Endothelial cell (in vitro differentiated cells): ENCODE measurements around the gene LTBR. TPM values are rescaled to one million over a fixed set of nuclear protein-coding genes. Genes with fewer than 3 reads are reported as not detected.

Experiments used
- DNase-seq: peaks from one replicate; pipeline ENCODE4 v3.0.0; 2021; ENCODE audit warnings: low spot score
- H3K27ac Mint-ChIP-seq: one replicate; pipeline ENCODE4 v1.8.0; 2021; ENCODE audit warnings: mixed read lengths, inconsistent platforms; ENCODE audit not compliant: unreplicated experiment
- H3K27me3 Mint-ChIP-seq: one replicate; pipeline ENCODE4 v1.8.0; 2021; ENCODE audit warnings: mild to moderate bottlenecking, moderate library complexity, mixed read lengths, inconsistent platforms; ENCODE audit not compliant: unreplicated experiment
- H3K36me3 Mint-ChIP-seq: one replicate; pipeline ENCODE4 v1.8.0; 2021; ENCODE audit warnings: mild to moderate bottlenecking, low read depth, mixed read lengths, inconsistent platforms; ENCODE audit not compliant: unreplicated experiment
- H3K4me1 Mint-ChIP-seq: one replicate; pipeline ENCODE4 v1.8.0; 2021; ENCODE audit warnings: mild to moderate bottlenecking, mixed read lengths, inconsistent platforms; ENCODE audit not compliant: unreplicated experiment
- H3K4me3 Mint-ChIP-seq: one replicate; pipeline ENCODE4 v1.8.0; 2021; ENCODE audit warnings: mild to moderate bottlenecking, mixed read lengths, inconsistent platforms; ENCODE audit not compliant: unreplicated experiment
- H3K9me3 Mint-ChIP-seq: one replicate; pipeline ENCODE4 v1.8.0; 2021; ENCODE audit warnings: mixed read lengths, inconsistent platforms; ENCODE audit not compliant: unreplicated experiment
- total RNA-seq: library from RNA; stranded (reverse); fragmentation: NEBNext Ultra II Directional; extraction: Animal tissue kit (Norgen Biotek cat#: 25700); gene quantifications from one replicate; pipeline ENCODE4 v1.2.1, GENCODE V29; 2021; ENCODE audit not compliant: unreplicated experiment
- TF ChIP-seq, protein P1 (sequence below): fragments of 200-600 bp; sonication (generic); IDR thresholded peaks from one replicate; pipeline ENCODE4 v1.5.0; 2021; ENCODE audit warnings: antibody characterized with exemption; ENCODE audit not compliant: unreplicated experiment

Gene LTBR
- total RNA-seq, 1 donor from 2014 or later = 40.3 TPM

GRCh38 chr12:6360578-6361490, 23.1 kb upstream of the LTBR start:
- H3K36me3 Mint-ChIP-seq = no peaks in the 10 kb centered on the region
- no peak overlapping the region for H3K4me3 Mint-ChIP-seq
- DNase-seq = no peak
- H3K4me1 Mint-ChIP-seq = peaks cover 2% of the 10 kb centered on the region
- no peak overlapping the region for H3K27ac Mint-ChIP-seq
- peaks cover 10% of the 10 kb centered on the region for H3K27me3 Mint-ChIP-seq
- TF ChIP-seq, protein P1, sequence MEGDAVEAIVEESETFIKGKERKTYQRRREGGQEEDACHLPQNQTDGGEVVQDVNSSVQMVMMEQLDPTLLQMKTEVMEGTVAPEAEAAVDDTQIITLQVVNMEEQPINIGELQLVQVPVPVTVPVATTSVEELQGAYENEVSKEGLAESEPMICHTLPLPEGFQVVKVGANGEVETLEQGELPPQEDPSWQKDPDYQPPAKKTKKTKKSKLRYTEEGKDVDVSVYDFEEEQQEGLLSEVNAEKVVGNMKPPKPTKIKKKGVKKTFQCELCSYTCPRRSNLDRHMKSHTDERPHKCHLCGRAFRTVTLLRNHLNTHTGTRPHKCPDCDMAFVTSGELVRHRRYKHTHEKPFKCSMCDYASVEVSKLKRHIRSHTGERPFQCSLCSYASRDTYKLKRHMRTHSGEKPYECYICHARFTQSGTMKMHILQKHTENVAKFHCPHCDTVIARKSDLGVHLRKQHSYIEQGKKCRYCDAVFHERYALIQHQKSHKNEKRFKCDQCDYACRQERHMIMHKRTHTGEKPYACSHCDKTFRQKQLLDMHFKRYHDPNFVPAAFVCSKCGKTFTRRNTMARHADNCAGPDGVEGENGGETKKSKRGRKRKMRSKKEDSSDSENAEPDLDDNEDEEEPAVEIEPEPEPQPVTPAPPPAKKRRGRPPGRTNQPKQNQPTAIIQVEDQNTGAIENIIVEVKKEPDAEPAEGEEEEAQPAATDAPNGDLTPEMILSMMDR = no peak
- H3K9me3 Mint-ChIP-seq = no peaks in the 10 kb centered on the region

DNA sequence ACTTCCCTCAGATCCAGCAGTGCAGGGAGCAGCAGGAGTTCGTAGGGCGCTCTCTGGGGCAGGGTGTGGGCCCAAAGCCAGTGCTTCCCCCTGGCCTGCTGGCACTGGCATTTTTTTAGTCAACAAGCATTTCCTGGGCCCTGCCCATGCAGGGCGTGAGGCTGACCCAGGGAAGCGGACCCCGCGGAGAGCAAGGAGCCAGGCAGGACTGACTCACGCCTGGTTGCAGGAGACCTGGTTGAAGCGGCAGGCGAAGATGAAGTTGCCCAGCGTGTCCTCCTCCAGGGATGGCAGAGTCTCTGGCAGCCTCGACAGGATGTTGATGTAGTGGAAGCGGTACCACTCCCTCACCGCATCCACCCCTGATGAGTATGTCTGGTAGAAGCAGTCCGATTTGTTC, 22.1 kb upstream of the LTBR start:
- DNase-seq = no peak
- Mint-ChIP-seq H3K27ac (peak overlapping the region; percentile 32), H3K4me1 (peaks cover 2% of the 10 kb centered on the region), H3K9me3 (no peaks in the 10 kb centered on the region), H3K27me3 (peaks cover 5% of the 10 kb centered on the region), H3K4me3 (no peak overlapping the region), H3K36me3 (no peaks in the 10 kb centered on the region)
- TF ChIP-seq, protein P1 = no peak

- Mint-ChIP-seq H3K4me1 (peaks cover 2% of the 10 kb centered on the region), H3K27ac (peak overlapping the region; percentile 32), H3K36me3 (no peaks in the 10 kb centered on the region), H3K9me3 (no peaks in the 10 kb centered on the region), H3K27me3 (peaks cover 5% of the 10 kb centered on the region), H3K4me3 (no peak overlapping the region)
- TF ChIP-seq, protein P1 = no peak
- DNase-seq = no peak
Measured at GRCh38 chr12:6362403-6362802, 21.6 kb upstream of the LTBR start.

GRCh38 chr12:6363010-6363329, 21.0 kb upstream of the LTBR start:
- H3K4me1 Mint-ChIP-seq = peaks cover 2% of the 10 kb centered on the region
- no peaks in the 10 kb centered on the region for H3K9me3 Mint-ChIP-seq
- no peak overlapping the region for H3K4me3 Mint-ChIP-seq
- peaks cover 4% of the 10 kb centered on the region for H3K27me3 Mint-ChIP-seq
- no peaks in the 10 kb centered on the region for H3K36me3 Mint-ChIP-seq
- DNase-seq = no peak
- no peak overlapping the region for H3K27ac Mint-ChIP-seq
- TF ChIP-seq, protein P1 = no peak

DNA sequence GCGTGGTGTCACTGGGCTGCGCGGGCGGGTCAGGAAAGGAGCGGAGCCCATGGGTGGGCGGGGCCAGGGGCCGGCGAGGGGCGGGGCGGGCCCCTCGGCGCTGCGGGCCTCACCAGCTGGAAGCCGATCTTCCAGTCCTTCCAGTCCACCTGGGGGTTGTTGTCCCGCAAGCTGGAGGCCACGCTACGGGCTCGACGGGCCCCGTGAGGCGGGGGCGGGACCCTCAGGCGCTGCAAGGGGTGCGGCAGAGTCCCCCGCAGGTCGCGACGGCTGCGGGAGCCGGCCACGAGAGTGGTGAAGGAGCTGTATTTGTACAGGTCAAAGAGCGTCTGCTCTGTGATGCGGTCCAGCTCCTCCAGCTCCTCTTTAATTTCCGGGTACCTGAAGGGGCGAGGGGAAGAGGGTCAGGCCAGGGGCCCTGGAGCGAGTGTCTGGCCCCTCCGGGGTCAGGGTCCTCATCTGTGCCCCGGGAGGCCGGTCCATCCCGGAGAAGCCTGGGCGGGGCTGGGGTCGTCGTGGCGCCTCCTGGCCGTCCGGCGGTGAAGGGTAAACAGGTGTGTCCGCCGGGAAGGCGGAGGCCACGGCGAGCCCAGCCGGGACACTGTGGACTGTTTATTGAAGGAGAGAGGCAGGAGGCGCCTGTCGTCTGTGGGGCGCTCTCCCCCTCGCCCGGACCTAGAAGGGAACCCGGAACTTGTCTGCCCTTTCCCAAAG, 20.5 kb upstream of the LTBR start:
- H3K27me3 Mint-ChIP-seq = peaks cover 4% of the 10 kb centered on the region
- no peaks in the 10 kb centered on the region for H3K36me3 Mint-ChIP-seq
- peaks cover 3% of the 10 kb centered on the region for H3K4me1 Mint-ChIP-seq
- TF ChIP-seq, protein P1 = no peak
- H3K27ac Mint-ChIP-seq = no peak overlapping the region
- peak; percentile 73 for DNase-seq
- H3K9me3 Mint-ChIP-seq = no peaks in the 10 kb centered on the region
- no peak overlapping the region for H3K4me3 Mint-ChIP-seq
